Activated naive CD4-positive, alpha-beta T cell treated with anti-CD3 and anti-CD28 coated beads, Interleukin-2, amount 10 ng/mL, durations not matched to agents 7 days and 5 days (primary cell): ENCODE measurements around the gene ACAD9.

Experiments
- CTCF ChIA-PET: fragments of 350-600 bp; sonication (Branson Sonifier 250); formaldehyde crosslinking; loops from one replicate; lab custom pipeline; 2021; ENCODE audit warnings: antibody characterized with exemption; lab: Charles Lee
- DNase-seq: peaks from one replicate; pipeline ENCODE4 v3.0.0-alpha.2; 2020
- H3K27ac Mint-ChIP-seq: one replicate; pipeline ENCODE4 v1.8.0; 2021; ENCODE audit warnings: mild to moderate bottlenecking, moderate library complexity, mixed read lengths
- H3K27me3 Mint-ChIP-seq: one replicate; pipeline ENCODE4 v1.8.0; 2021; ENCODE audit warnings: mild to moderate bottlenecking, mixed read lengths
- H3K36me3 Mint-ChIP-seq: one replicate; pipeline ENCODE4 v1.8.0; 2021; ENCODE audit warnings: mixed read lengths
- H3K4me1 Mint-ChIP-seq: one replicate; pipeline ENCODE4 v1.8.0; 2021; ENCODE audit warnings: mixed read lengths
- H3K4me3 Mint-ChIP-seq: one replicate; pipeline ENCODE4 v1.8.0; 2021; ENCODE audit warnings: mild to moderate bottlenecking, moderate library complexity, mixed read lengths
- H3K9me3 Mint-ChIP-seq: one replicate; pipeline ENCODE4 v1.8.0; 2021; ENCODE audit warnings: mixed read lengths

ACAD9 gene

DNA sequence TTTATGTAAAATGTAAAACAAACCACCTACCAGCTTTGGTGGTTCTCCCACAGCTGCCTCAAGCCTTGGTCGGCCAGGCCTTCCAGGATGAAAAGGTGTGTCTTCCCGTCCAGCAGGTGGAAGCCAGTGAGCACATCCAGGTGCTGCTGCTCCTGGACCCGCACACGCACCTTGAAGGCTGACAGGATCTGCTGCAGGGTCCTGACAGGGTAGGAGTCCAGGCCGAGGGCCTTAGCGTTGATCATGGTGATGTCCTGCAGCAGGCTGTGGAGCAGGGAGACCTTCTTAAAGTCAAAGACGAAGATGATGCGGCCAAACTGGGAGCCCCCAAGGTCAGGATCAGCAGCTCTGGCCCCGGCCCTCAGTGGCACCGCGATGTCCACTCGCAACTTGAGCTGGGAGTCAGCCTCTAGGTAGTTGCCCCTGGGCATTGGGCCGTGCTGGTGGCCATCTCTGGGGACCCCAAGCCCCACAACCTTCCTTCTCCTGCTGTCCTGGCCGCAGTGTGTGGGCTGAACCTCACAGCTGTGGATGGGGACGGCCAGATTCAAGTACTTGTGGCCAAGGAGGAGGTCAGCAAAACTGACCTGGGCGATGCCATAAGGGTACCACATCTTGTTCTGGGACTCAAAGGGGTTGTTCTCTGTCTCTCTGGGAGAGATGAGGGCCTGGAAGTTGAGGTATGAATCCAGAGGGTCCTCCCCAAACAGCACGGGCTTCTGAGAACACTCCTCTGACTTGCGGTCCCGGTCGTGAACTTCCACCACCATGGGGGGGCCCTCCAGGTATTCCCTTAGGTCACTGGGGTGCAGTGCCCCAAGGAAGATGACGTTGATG is 65.8 kb downstream of the ACAD9 start:
- Mint-ChIP-seq H3K9me3 (no peaks in the 10 kb centered on the region), H3K36me3 (no peaks in the 10 kb centered on the region)

DNA sequence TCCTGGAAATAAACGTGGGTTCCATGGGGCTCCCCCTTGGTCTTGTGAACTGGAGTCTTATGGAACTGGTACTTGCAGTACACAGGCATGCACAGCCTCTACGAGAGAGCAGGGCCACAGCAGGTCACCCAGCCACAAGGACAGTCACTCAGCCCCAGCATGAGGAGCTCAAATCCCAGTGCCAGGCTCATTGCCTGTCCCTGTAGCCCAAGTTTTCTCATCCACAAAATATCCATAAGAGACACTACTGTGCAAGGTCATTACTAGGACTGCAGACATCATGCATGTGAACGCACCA is 66.4 kb downstream of the ACAD9 start:
- H3K9me3 Mint-ChIP-seq = no peaks in the 10 kb centered on the region
- DNase-seq = no peak
- H3K36me3 Mint-ChIP-seq = no peaks in the 10 kb centered on the region
- H3K4me1 Mint-ChIP-seq = no peaks in the 10 kb centered on the region
- CTCF ChIA-PET = no interaction called here
- H3K27ac Mint-ChIP-seq = no peak overlapping the region
- H3K4me3 Mint-ChIP-seq = no peak overlapping the region
- peaks cover 35% of the 10 kb centered on the region for H3K27me3 Mint-ChIP-seq

More for the DNA sequence above, 65.8 kb downstream of the ACAD9 start:
- Mint-ChIP-seq H3K4me1 (no peaks in the 10 kb centered on the region), H3K4me3 (no peak overlapping the region), H3K27me3 (peaks cover 31% of the 10 kb centered on the region), H3K27ac (no peak overlapping the region)
- DNase-seq = no peak
- CTCF ChIA-PET = no interaction called here

DNA sequence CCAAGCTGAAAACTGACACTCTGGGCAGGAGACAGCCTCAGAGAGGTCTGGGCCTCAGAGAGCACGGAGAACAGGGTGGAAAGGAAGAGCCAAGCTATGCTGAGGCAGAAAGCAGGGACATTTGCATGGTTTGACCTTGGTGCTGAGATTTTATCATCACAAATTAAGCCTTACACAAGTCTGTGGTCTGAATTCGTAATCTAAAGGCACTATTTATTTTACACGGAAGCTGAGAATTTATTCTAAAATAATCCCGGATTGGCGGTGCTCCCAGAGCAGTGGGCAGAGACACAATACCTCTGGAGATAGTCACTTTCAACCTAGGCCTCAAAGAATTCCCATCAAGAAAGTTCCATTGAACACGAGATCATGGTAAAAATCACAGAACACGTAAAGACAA is 67.0 kb downstream of the ACAD9 start:
- Mint-ChIP-seq H3K36me3 (no peaks in the 10 kb centered on the region), H3K27ac (no peak overlapping the region), H3K4me1 (no peaks in the 10 kb centered on the region), H3K4me3 (no peak overlapping the region), H3K27me3 (peaks cover 39% of the 10 kb centered on the region), H3K9me3 (no peaks in the 10 kb centered on the region)
- DNase-seq = no peak
- CTCF ChIA-PET = no interaction called here

DNA sequence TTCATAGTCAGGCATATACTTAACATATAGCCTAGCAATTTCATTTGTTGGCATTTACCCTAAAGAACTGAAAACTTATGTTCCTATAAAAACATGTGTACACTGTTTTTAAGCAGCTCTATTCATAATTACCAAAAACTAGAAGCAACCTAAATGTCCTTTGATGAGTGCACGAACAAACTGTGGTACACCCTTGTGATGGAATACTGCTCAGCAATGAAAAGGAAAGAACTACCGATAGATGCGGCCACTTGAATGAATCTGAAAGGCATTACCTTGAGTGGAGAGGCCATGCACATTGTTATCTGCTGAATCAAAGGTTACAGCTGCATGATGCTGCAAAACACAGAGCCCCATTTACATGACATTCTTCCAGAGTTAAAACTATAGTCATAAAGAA is 69.7 kb downstream of the ACAD9 start:
- no peak for DNase-seq
- Mint-ChIP-seq H3K4me3 (no peak overlapping the region), H3K4me1 (no peaks in the 10 kb centered on the region), H3K27ac (no peak overlapping the region), H3K9me3 (no peaks in the 10 kb centered on the region), H3K27me3 (peaks cover 32% of the 10 kb centered on the region), H3K36me3 (no peaks in the 10 kb centered on the region)
- CTCF ChIA-PET = interaction anchor here (1.7 kb wide), 1 partner anchor 73 kb away, joined by 5 read pairs; no protein-coding TSS in a partner anchor

DNA sequence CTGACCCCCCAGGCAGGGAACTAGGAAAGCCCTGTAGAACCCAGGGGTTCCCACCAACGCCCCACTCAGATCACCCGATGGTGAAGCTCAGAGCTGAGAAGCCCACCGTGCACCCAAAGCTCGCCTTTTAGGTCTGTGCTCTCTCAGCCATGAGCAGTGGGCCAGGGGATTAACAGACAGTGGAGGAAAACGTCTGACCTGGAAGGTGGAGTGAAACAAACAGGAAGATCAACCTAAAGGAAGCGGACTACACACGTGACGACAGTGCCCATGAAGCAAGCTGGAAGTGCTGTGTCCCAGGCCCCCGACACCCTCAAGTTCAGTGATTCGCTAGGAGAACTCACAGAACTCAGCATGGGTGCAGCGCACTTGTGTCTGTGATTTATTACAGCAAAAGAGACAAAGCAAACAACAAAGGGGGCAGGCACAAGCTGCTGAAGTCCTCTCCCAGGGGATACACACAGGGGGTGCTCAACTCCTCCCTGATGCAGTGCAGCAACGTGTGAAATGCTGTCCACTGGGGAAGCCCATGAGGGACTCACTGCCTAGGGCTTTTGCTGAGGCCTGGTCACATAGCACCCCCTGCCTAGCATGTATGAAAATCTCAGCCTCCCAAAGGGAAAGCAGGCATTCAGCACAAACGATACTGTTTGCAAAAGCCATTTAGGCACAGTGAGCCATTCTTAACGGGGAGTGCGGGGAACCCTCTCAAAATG is 71.0 kb downstream of the ACAD9 start:
- no peak overlapping the region for H3K27ac Mint-ChIP-seq
- H3K36me3 Mint-ChIP-seq = no peaks in the 10 kb centered on the region
- DNase-seq = peak; percentile 39
- H3K27me3 Mint-ChIP-seq = peaks cover 24% of the 10 kb centered on the region
- CTCF ChIA-PET = interaction anchor here (0.8 to 1.7 kb wide), 4 partner anchors 20 to 333 kb away, joined by 3 to 6 read pairs (median 5); no protein-coding TSS in a partner anchor
- H3K4me1 Mint-ChIP-seq = no peaks in the 10 kb centered on the region
- H3K4me3 Mint-ChIP-seq = no peak overlapping the region
- H3K9me3 Mint-ChIP-seq = no peaks in the 10 kb centered on the region

DNA sequence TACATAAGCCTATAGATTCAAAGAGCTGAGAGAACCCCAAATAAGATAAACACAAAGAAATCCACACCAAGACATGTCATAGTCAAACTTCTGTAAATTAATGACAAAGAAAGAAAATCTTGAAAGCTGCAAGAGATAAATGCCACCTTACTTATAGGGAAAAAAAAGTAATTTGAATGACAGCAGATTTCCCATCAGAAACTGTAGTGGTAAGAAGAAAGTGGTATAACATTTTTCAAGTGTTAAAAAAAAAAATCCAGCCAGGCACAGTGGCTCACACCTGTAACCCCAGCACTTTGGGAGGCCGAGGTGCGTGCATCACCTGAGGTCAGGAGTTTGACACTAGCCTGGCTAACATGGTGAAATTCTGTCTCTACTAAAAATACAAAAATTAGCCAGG is 77.0 kb downstream of the ACAD9 start:
- DNase-seq = no peak
- H3K27ac Mint-ChIP-seq = no peak overlapping the region
- H3K9me3 Mint-ChIP-seq = peaks cover 4% of the 10 kb centered on the region
- no peaks in the 10 kb centered on the region for H3K4me1 Mint-ChIP-seq
- CTCF ChIA-PET = no interaction called here
- peaks cover 1% of the 10 kb centered on the region for H3K36me3 Mint-ChIP-seq
- peaks cover 15% of the 10 kb centered on the region for H3K27me3 Mint-ChIP-seq
- H3K4me3 Mint-ChIP-seq = no peak overlapping the region
